ENCODE data around the gene FNDC3B. TPM values are rescaled to one million over a fixed set of nuclear protein-coding genes. Genes with fewer than 3 reads are reported as not detected.

Gene FNDC3B
- total and polyA plus RNA-seq, 9 of the 15 experiments (the other 6 are each of a cell fraction or from before 2014, with no cell fraction given) = 7.0 to 35.8 (median 16.2) TPM

DNA sequence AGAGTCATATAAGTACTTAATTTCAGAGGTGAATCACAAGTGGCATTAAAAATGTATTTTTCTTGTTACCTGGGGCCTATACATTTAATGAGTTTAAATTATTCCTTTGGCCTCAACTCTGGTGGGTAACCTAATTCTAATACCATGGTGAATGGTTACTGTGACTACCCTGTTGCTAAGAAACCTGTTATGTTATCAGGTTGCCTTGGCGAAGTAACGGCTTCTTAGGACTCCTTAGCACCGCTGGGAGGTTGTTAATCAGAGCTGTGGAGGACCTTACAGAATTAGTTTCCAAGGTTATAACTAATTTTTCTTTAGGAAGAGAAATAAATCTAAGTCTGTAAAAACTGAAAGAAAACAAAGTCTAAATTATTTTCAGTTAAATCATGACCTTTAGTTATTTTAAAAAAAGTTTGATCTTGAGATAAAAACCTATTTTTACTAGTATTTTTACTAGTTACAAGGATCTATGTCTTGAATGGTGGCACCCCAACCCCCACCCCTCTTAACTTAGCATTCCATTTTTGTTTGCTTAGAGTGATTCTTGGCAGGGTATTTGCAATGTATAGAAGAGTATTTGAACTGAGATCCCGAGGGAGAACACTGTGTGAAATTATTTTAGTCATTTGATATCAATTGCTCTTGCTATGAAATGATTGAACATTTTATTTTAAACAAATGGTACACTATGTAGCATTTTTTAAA, 155.5 kb downstream of the FNDC3B start (continued):
- no peak for TF ChIP-seq ZFP91 (CRISPR knock-in tag; IDR thresholded peaks at IDR 0.05)
- peak; percentile 96 for TF ChIP-seq MYNN (IDR thresholded peaks at IDR 0.05)
- TF ChIP-seq MYNN (CRISPR knock-in tag; IDR thresholded peaks at IDR 0.05) = no peak
- no peak for TF ChIP-seq RCOR1 (IDR thresholded peaks at IDR 0.05; ENCODE audit: borderline replicate concordance in 1 of 2, low read depth in 2 of 2, low read length in 2 of 2)
- no peak for TF ChIP-seq CXXC5 (CRISPR knock-in tag; IDR thresholded peaks at IDR 0.05)
- TF ChIP-seq MCM5 (IDR thresholded peaks at IDR 0.05; ENCODE audit: low read depth) = no peak
- no peak for TF ChIP-seq FUS (optimal IDR thresholded peaks at IDR 0.05; ENCODE audit: low read depth, low read length)
- peak in 1 of 2 experiments; percentile 42; a peak in 1 of 4 replicates for TF ChIP-seq CSDE1 (IDR thresholded peaks at IDR 0.05)
- no peak for TF ChIP-seq NCOA6 (IDR thresholded peaks at IDR 0.05)
- no peak for TF ChIP-seq ZBTB8A (IDR thresholded peaks at IDR 0.05; ENCODE audit: partially characterized antibody)
- no peak for TF ChIP-seq ZKSCAN1 (IDR thresholded peaks at IDR 0.05; ENCODE audit: low read depth, low read length)
- TF ChIP-seq ETS1 (conservative IDR thresholded peaks at IDR 0.05; ENCODE audit: control insufficient read depth, low read depth, low read length) = no peak
- no peak for TF ChIP-seq MEIS2 (IDR thresholded peaks at IDR 0.05; ENCODE audit: partially characterized antibody)
- no peak for TF ChIP-seq TCF7 (IDR thresholded peaks at IDR 0.05; ENCODE audit: borderline replicate concordance)
- TF ChIP-seq TRIM24 (IDR thresholded peaks at IDR 0.05) = no peak
- TF ChIP-seq FOXJ2 (tag; IDR thresholded peaks at IDR 0.05) = peak; percentile 97
- TF ChIP-seq, protein P1, sequence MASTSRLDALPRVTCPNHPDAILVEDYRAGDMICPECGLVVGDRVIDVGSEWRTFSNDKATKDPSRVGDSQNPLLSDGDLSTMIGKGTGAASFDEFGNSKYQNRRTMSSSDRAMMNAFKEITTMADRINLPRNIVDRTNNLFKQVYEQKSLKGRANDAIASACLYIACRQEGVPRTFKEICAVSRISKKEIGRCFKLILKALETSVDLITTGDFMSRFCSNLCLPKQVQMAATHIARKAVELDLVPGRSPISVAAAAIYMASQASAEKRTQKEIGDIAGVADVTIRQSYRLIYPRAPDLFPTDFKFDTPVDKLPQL (IDR thresholded peaks at IDR 0.05; ENCODE audit: extremely low read depth, insufficient read length) = no peak
- no peak for TF ChIP-seq CBX2 (IDR thresholded peaks at IDR 0.05; ENCODE audit: insufficient read depth, low read length, poor library complexity, severe bottlenecking)
- TF ChIP-seq ZNF609 (CRISPR knock-in tag; IDR thresholded peaks at IDR 0.05; ENCODE audit: borderline replicate concordance) = no peak
